ENCODE data around the gene HTRA2.

GRCh38 chr2:74575320-74575719 lies 45.6 kb downstream of the HTRA2 start:
- TF ChIP-seq ARNTL (CRISPR knock-in tag; IDR thresholded peaks at IDR 0.05; ENCODE audit: borderline replicate concordance, low read depth) (no peak), ESRRG (CRISPR knock-in tag; IDR thresholded peaks at IDR 0.05) (no peak), POU6F1 (CRISPR knock-in tag; IDR thresholded peaks at IDR 0.05; ENCODE audit: borderline replicate concordance, low read depth) (no peak), TCF4 (CRISPR knock-in tag; IDR thresholded peaks at IDR 0.05; ENCODE audit: borderline replicate concordance) (no peak), TOX (CRISPR knock-in tag; IDR thresholded peaks at IDR 0.05; ENCODE audit: borderline replicate concordance) (no peak), BACH2 (CRISPR knock-in tag; IDR thresholded peaks at IDR 0.05; ENCODE audit: borderline replicate concordance) (no peak), ZC3H10 (CRISPR knock-in tag; IDR thresholded peaks at IDR 0.05) (no peak), TSHZ2 (CRISPR knock-in tag; IDR thresholded peaks at IDR 0.05) (no peak), ZFP3 (CRISPR knock-in tag; IDR thresholded peaks at IDR 0.05) (no peak), PATZ1 (CRISPR knock-in tag; IDR thresholded peaks at IDR 0.05; ENCODE audit: borderline replicate concordance) (no peak), RARB (CRISPR knock-in tag; IDR thresholded peaks at IDR 0.05) (no peak), ZNF8 (CRISPR knock-in tag; IDR thresholded peaks at IDR 0.05) (no peak)

Measured in SK-N-SH treated with all-trans-retinoic acid at 6 μM for 48 hours (cell line).